Tibial nerve (tissue), 4 donors: ENCODE results near the gene CACNA1I. TPM values are rescaled to one million over a fixed set of nuclear protein-coding genes. Genes with fewer than 3 reads are reported as not detected.

Source experiments
- DNase-seq, 2 donors: peaks; one replicate each; pipeline ENCODE4 v3.0.0-alpha.2; 2019; ENCODE audit warnings: low spot score in 2 of 2
- H3K27ac ChIP-seq, 4 donors: fragments of 200-600 bp; sonication (generic) in 3 of 4; one replicate each; pipeline ENCODE4 v1.5.1; 2017 to 2019; ENCODE audit warnings: mild to moderate bottlenecking in 1 of 4
- H3K27me3 ChIP-seq, 2 donors: fragments of 200-600 bp; sonication (generic) in 1 of 2; one replicate each; pipeline versions ENCODE4 v1.5.1 to v1.6.0; 2017 to 2019
- H3K36me3 ChIP-seq, 3 donors: fragments of 200-600 bp; sonication (generic); one replicate each; pipeline ENCODE4 v1.5.1; 2018 to 2019
- H3K4me1 ChIP-seq, 4 donors: fragments of 200-600 bp; sonication (generic) in 3 of 4; one replicate each; pipeline ENCODE4 v1.5.1; 2017 to 2019
- H3K4me3 ChIP-seq, 4 donors: fragments of 200-600 bp; sonication (generic) in 3 of 4; one replicate each; pipeline ENCODE4 v1.5.1; 2017 to 2019; ENCODE audit warnings: mild to moderate bottlenecking in 1 of 4, moderate library complexity in 1 of 4
- H3K9me3 ChIP-seq, 4 donors: fragments of 200-600 bp; sonication (generic) in 3 of 4; one replicate each; pipeline ENCODE4 v1.5.1; 2017 to 2019
- CTCF ChIP-seq, 5 experiments: fragments of 200-600 bp in 3 of 5; fragments of 450-650 bp in 2 of 5; sonication (generic) in 3 of 5; IDR thresholded peaks; one replicate each; pipeline ENCODE4 v1.5.1; 2016 to 2019; ENCODE audit warnings: antibody characterized with exemption in 5 of 5, mild to moderate bottlenecking in 3 of 5, moderate library complexity in 2 of 5
- EP300 ChIP-seq, 2 donors: sonication (generic); formaldehyde crosslinking; IDR thresholded peaks; one replicate each; pipeline ENCODE4 v1.6.1; 2017; ENCODE audit warnings: antibody characterized with exemption in 2 of 2, mild to moderate bottlenecking in 1 of 2
- POLR2A ChIP-seq, 2 donors: fragments of 450-650 bp; IDR thresholded peaks; one replicate each; pipeline ENCODE4 v1.6.1; 2017; ENCODE audit warnings: antibody characterized with exemption in 2 of 2, mild to moderate bottlenecking in 2 of 2, moderate library complexity in 2 of 2
- WGBS, 2 donors: methylation state at CpG; one replicate each; pipeline ENCODE4 v1.1.5; 2018; 5-methylcytosine and 5-hydroxymethylcytosine counted together
- total RNA-seq, 4 donors: library from RNA; depleted of rRNA; stranded (reverse); fragments of >200 nt; gene quantifications; one replicate each; pipeline ENCODE4 v1.1.0, GENCODE V29; 2016

The CACNA1I gene
- total RNA-seq, 4 donors from 2014 or later: 0.42 to 0.78 (median 0.52) TPM

DNA sequence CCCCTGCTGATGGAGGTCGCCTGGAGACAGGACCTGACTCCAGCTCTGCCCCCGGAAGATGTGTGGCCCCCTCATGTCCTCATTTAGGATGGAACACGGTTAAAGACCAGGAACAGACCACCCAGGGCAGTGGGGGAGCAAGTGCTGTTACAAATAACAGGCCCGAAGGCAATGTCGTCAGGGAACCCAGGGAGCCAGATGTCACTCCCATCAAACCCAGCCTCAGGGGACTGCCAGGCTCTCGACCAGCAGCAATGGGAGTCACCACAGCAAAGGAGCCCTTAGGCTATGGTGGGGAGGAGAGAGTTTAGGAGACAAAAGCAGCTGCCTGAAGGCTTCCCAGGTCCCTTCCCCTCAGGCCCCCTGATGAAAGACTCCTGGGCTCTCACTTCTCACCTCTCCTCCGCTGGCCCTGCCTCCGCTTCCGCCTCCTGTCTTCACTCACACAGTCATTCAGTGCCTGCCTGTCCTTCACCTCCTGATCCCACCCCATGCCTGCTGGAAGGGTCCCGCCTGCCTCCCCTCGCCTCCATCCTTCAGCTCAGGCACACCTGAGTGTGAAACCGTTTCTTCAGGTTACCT, 42.4 kb upstream of the CACNA1I start:
- TF ChIP-seq CTCF (IDR thresholded peaks at IDR 0.05): no peak
- TF ChIP-seq POLR2A (IDR thresholded peaks at IDR 0.05): no peak
- no peak for TF ChIP-seq EP300 (IDR thresholded peaks at IDR 0.05)
- DNase-seq: no peak
- WGBS, 2 donors: 58% methylated on average over 11 to 12 of the region's 12 CpGs
- peaks cover 0 to 89% (median 69%) of the 10 kb centered on the region in 4 donors for H3K4me1 ChIP-seq
- H3K4me3 ChIP-seq: peak overlapping the region in 1 of 4 donors; percentile 19
- H3K27ac ChIP-seq: peak overlapping the region in 3 of 4 donors; percentile 39 to 80 (median 69)
- H3K9me3 ChIP-seq: no peaks in the 10 kb centered on the region
- H3K36me3 ChIP-seq: peaks cover 0 to 47% (median 0%) of the 10 kb centered on the region in 3 donors
- H3K27me3 ChIP-seq: no peaks in the 10 kb centered on the region

DNA sequence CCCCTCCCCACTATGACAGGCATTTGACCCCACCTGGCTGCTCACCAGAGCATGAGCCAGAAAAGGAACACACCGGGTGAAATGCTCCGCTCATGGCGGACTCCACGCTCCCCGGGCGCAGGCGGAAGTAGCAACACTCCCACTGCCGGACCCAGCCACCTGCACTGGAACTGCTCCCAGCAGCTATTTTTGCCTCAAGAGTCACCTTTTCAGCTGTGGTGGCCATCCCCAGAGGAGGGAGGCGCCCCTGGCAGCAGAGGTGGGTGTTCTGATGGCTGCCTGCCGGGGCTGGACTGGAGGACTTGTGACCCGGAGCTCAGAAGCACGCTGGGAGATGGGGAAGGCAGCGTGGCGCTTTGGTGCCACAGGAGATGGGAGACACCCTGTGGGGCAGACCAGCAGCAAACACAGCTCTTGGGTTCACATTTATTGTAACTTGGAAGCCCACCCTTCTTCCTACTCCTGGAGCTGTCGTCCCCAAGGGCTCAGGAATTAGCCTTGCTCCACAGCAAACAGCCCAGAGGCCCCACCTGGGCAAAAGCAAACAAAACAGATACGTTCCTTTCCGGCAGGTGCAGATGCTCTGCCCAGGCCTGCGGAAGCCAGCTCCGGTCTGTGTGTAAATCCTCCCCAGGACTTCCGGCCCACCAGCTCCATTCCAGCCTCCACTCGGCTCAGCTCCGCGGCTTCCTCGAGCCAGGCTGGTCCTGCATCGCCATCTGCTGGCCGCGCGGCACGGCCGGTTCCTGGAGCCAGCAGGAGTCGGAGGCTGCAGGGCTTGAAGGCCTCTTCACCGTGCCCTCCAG, 41.7 kb upstream of the CACNA1I start:
- DNase-seq: peak; percentile 83 to 84
- H3K36me3 ChIP-seq: peaks cover 0 to 40% (median 0%) of the 10 kb centered on the region in 3 donors
- H3K9me3 ChIP-seq: no peaks in the 10 kb centered on the region
- 21 to 27% methylated on average over 27 to 32 of the region's 32 CpGs for WGBS, 2 donors
- TF ChIP-seq POLR2A (IDR thresholded peaks at IDR 0.05): peak in 1 of 2 donors; percentile 88
- TF ChIP-seq CTCF (IDR thresholded peaks at IDR 0.05): peak; percentile 94 to 99 (median 97)
- TF ChIP-seq EP300 (IDR thresholded peaks at IDR 0.05): peak; percentile 52 to 79
- H3K4me3 ChIP-seq: peak overlapping the region in 3 of 4 donors; percentile 1 to 19 (median 17)
- peaks cover 0 to 89% (median 63%) of the 10 kb centered on the region in 4 donors for H3K4me1 ChIP-seq
- peak overlapping the region in 3 of 4 donors; percentile 61 to 80 (median 69) for H3K27ac ChIP-seq
- H3K27me3 ChIP-seq: no peaks in the 10 kb centered on the region

GRCh38 chr22:39529487-39529851, 41.1 kb upstream of the CACNA1I start:
- Histone ChIP-seq H3K27ac (peak overlapping the region in 3 of 4 donors; percentile 61 to 80 (median 69)), H3K36me3 (peaks cover 0 to 34% (median 0%) of the 10 kb centered on the region in 3 donors), H3K4me1 (peaks cover 0 to 89% (median 58%) of the 10 kb centered on the region in 4 donors), H3K27me3 (no peaks in the 10 kb centered on the region), H3K4me3 (peak overlapping the region in 1 of 4 donors; percentile 1), H3K9me3 (no peaks in the 10 kb centered on the region)
- TF ChIP-seq EP300 (IDR thresholded peaks at IDR 0.05) (no peak), CTCF (IDR thresholded peaks at IDR 0.05) (peak in 2 of 5 experiments; percentile 8 to 18)
- DNase-seq: no peak
- 47 to 51% methylated on average over 8 to 17 of the region's 17 CpGs for WGBS, 2 donors

DNA sequence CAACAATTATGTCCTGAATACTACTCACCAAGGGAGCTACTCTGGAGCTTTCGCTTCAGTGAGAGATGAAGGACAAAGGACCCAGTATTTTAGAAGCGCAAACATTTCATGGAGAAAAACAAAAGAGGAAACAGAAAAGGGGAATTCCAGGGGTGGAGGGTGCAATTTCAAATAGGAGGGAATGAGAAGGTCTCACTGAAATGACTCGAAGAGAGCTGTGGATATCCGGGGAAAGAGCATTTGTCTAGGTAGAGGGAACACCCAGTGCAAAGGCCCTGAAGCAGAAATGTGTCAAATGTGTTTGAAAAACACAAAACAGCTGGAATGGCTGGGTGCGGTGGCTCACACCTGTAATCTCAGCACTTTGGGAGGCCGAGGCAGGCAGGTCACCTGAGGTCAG, 40.4 kb upstream of the CACNA1I start:
- no peak for DNase-seq
- no peak overlapping the region for H3K4me3 ChIP-seq
- peaks cover 0 to 27% (median 0%) of the 10 kb centered on the region in 3 donors for H3K36me3 ChIP-seq
- WGBS, 2 donors: 52 to 56% methylated on average over 6 of the region's 6 CpGs
- H3K27me3 ChIP-seq: no peaks in the 10 kb centered on the region
- TF ChIP-seq POLR2A (IDR thresholded peaks at IDR 0.05) (no peak), EP300 (IDR thresholded peaks at IDR 0.05) (no peak), CTCF (IDR thresholded peaks at IDR 0.05) (no peak)
- no peaks in the 10 kb centered on the region for H3K9me3 ChIP-seq
- peak overlapping the region in 2 of 4 donors; percentile 61 to 69 for H3K27ac ChIP-seq
- peaks cover 0 to 89% (median 55%) of the 10 kb centered on the region in 4 donors for H3K4me1 ChIP-seq
